ENCODE data around the gene CCDC93. TPM values are rescaled to one million over a fixed set of nuclear protein-coding genes. Genes with fewer than 3 reads are reported as not detected.

Gene CCDC93
- total RNA-seq, 1 experiment from 2014 or later = 18.7 TPM

DNA sequence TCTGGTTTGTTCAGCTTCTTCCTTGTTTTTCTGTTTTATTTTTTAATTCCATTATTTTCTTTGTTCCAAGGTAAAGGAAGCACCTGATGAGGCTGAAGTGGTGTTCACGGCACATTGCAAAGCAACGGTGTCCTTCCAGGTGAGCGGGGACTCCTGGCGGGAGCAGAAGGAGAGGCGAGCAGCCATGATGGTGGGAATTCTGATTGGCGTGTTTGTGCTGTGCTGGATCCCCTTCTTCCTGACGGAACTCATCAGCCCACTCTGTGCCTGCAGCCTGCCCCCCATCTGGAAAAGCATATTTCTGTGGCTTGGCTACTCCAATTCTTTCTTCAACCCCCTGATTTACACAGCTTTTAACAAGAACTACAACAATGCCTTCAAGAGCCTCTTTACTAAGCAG lies 110.9 kb downstream of the CCDC93 start:
- TF ChIP-seq RAD21 (IDR thresholded peaks at IDR 0.05; ENCODE audit: low read depth) (no peak), FOSL1 (IDR thresholded peaks at IDR 0.05; ENCODE audit: low read depth) (no peak)
- Histone ChIP-seq H3K27ac (ENCODE audit: low read depth, low read length) (no peak overlapping the region), H3K4me3 (replicated peaks in 1 of 2; ENCODE audit: low read depth in 1 of 2, low read length in 2 of 2) (no peak overlapping the region), H2AFZ (ENCODE audit: low read depth, low read length, poor library complexity, severe bottlenecking) (no peak overlapping the region), H3K4me1 (ENCODE audit: control insufficient read depth in 1 of 2, insufficient read depth in 2 of 2, low read length in 2 of 2) (no peaks in the 10 kb centered on the region), H3K36me3 (ENCODE audit: control insufficient read depth in 1 of 2, insufficient read depth in 2 of 2, low read length in 2 of 2) (no peaks in the 10 kb centered on the region), H3K4me2 (ENCODE audit: low read length) (no peak overlapping the region), H3K9me2 (ENCODE audit: insufficient read depth) (no peaks in the 10 kb centered on the region), H3K27me3 (ENCODE audit: insufficient read depth, low read length) (no peaks in the 10 kb centered on the region), H4K20me1 (ENCODE audit: insufficient read depth) (no peaks in the 10 kb centered on the region), H3K9ac (ENCODE audit: low read length) (no peak overlapping the region), H3K79me2 (ENCODE audit: insufficient read depth, low read length) (no peaks in the 10 kb centered on the region), H3K9me3 (ENCODE audit: control insufficient read depth in 1 of 2, insufficient read depth in 1 of 2, low read depth in 1 of 2, low read length in 2 of 2) (no peaks in the 10 kb centered on the region)
- BruUV-seq (replicated peaks) = no TSS peak
- intact Hi-C loops (cut with micrococcal nuclease) = no loop called here
- POLR2A ChIA-PET = no interaction called here
- no peak for DNase-seq (ENCODE audit: low read depth, low spot score)
- RAD21 ChIA-PET (ENCODE audit: low non-redundant PET in 1 of 2, low total read pairs in 2 of 2, uncharacterized antibody in 2 of 2, unreplicated experiment in 2 of 2) = interaction anchor here in 1 of 2 experiments (0.7 kb wide), 1 partner anchor 90 kb away, joined by 3 read pairs; no protein-coding TSS in a partner anchor
- CTCF ChIA-PET = no interaction called here
- ATAC-seq = no peak

- H3K4me2 ChIP-seq (ENCODE audit: low read length) = no peak overlapping the region
- no peaks in the 10 kb centered on the region for H4K20me1 ChIP-seq (ENCODE audit: insufficient read depth)
- ChIA-PET CTCF (no interaction called here), POLR2A (no interaction called here), RAD21 (ENCODE audit: low non-redundant PET in 1 of 2, low total read pairs in 2 of 2, uncharacterized antibody in 2 of 2, unreplicated experiment in 2 of 2) (no interaction called here)
- intact Hi-C loops (cut with micrococcal nuclease) = no loop called here
- H3K4me1 ChIP-seq (ENCODE audit: control insufficient read depth in 1 of 2, insufficient read depth in 2 of 2, low read length in 2 of 2) = no peaks in the 10 kb centered on the region
- no peak overlapping the region for H3K9ac ChIP-seq (ENCODE audit: low read length)
- H3K79me2 ChIP-seq (ENCODE audit: insufficient read depth, low read length) = no peaks in the 10 kb centered on the region
- no peaks in the 10 kb centered on the region for H3K36me3 ChIP-seq (ENCODE audit: control insufficient read depth in 1 of 2, insufficient read depth in 2 of 2, low read length in 2 of 2)
- no peaks in the 10 kb centered on the region for H3K9me3 ChIP-seq (ENCODE audit: control insufficient read depth in 1 of 2, insufficient read depth in 1 of 2, low read depth in 1 of 2, low read length in 2 of 2)
- H3K27ac ChIP-seq (ENCODE audit: low read depth, low read length) = no peak overlapping the region
- no peak for DNase-seq (ENCODE audit: low read depth, low spot score)
- no peaks in the 10 kb centered on the region; the same call in none of the 2 replicates for H3K27me3 ChIP-seq (ENCODE audit: insufficient read depth, low read length)
- H3K9me2 ChIP-seq (ENCODE audit: insufficient read depth) = no peaks in the 10 kb centered on the region
- no peak overlapping the region for H3K4me3 ChIP-seq (replicated peaks in 1 of 2; ENCODE audit: low read depth in 1 of 2, low read length in 2 of 2)
- TF ChIP-seq EZH2 (IDR thresholded peaks at IDR 0.05) (no peak), ZNF274 (IDR thresholded peaks at IDR 0.05; ENCODE audit: low read depth, low read length) (no peak), EZH2phosphoT487 (IDR thresholded peaks at IDR 0.05; ENCODE audit: borderline replicate concordance) (no peak), FOSL1 (IDR thresholded peaks at IDR 0.05; ENCODE audit: low read depth) (no peak), SP1 (IDR thresholded peaks at IDR 0.05; ENCODE audit: low read depth) (no peak)
- TF ChIP-seq, protein P1, sequence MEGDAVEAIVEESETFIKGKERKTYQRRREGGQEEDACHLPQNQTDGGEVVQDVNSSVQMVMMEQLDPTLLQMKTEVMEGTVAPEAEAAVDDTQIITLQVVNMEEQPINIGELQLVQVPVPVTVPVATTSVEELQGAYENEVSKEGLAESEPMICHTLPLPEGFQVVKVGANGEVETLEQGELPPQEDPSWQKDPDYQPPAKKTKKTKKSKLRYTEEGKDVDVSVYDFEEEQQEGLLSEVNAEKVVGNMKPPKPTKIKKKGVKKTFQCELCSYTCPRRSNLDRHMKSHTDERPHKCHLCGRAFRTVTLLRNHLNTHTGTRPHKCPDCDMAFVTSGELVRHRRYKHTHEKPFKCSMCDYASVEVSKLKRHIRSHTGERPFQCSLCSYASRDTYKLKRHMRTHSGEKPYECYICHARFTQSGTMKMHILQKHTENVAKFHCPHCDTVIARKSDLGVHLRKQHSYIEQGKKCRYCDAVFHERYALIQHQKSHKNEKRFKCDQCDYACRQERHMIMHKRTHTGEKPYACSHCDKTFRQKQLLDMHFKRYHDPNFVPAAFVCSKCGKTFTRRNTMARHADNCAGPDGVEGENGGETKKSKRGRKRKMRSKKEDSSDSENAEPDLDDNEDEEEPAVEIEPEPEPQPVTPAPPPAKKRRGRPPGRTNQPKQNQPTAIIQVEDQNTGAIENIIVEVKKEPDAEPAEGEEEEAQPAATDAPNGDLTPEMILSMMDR (IDR thresholded peaks at IDR 0.05 in 2 of 3, conservative IDR thresholded peaks at IDR 0.05 in 1 of 3; ENCODE audit: borderline replicate concordance in 1 of 3, insufficient read depth in 1 of 3, low read depth in 2 of 3, low read length in 2 of 3) = no peak
- TF ChIP-seq, protein P2, sequence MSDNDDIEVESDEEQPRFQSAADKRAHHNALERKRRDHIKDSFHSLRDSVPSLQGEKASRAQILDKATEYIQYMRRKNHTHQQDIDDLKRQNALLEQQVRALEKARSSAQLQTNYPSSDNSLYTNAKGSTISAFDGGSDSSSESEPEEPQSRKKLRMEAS (IDR thresholded peaks at IDR 0.05) = no peak
- BruUV-seq (replicated peaks) = no TSS peak
- no peak for ATAC-seq
- H2AFZ ChIP-seq (ENCODE audit: low read depth, low read length, poor library complexity, severe bottlenecking) = no peak overlapping the region
Observed at GRCh38 chr2:117888897-117889296, 125.0 kb downstream of the CCDC93 start.
